ENCODE data around the gene LARGE1.
"Not testable (repeated sequence)": the region's sequence is repeated elsewhere in the genome, so short reads cannot be mapped to it uniquely, and the experiment has no call there.

LARGE1 gene

DNA sequence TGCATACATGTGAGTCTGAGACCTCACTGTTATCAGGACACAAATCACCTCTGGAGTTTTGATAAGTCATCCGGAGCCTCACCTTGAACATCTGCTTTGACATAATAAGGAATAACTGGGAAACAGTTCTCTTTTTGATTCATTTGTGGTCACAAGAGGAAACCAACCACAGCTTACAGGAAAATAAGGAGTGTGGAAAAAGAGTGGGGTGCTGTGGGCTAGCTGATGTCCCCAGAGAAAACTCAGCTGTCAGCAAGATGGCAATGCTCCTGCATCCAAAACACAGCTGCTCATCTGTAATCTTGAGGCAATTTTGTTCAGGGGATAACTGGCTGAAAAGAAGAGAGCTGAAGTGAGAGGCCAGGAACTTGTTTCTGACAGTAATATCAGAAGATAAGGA, 445.7 kb downstream of the LARGE1 start:
- DNase-seq (ENCODE audit: low read depth), result no peak

DNA sequence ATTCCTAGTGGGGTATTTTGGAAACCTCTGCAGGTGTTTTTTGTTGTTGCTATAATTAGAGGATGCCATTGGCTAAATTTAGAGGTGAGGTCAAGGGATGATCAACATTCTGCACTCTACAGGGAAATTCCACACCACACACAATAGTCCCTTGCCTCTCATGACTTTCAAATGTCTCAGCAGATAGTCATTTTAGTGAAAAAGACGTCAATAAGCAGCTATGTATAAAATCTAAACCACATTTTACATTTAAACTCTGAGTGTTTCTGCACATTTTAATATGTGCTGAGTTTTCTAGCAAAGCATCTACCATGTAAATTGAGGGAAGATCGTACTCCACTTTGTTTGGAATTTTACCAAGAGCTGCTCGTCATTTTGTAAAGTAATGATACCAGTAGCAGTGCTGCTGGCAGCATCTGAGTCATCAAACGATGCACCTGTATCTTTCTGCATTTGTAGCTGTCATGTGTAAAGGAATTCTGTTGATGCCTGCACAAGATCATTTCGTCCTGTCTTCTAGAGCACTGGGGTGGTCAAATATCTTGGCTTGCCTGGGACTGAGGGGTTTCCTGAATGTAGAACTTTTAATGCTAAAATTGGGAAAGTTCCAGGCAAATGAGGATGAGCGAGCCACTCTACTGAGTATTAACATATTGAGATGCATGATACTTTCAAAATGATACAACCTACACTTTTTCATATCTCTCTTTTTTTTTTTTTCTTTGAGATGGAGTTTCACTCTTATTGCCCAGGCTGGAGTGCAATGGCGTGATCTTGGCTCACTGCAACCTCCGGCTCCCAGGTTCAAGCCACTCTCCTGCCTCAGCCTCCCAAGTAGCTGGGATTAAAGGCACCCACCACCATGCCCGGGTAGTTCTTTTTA, 447.6 kb downstream of the LARGE1 start:
- DNase-seq (ENCODE audit: low read depth), result no peak

DNA sequence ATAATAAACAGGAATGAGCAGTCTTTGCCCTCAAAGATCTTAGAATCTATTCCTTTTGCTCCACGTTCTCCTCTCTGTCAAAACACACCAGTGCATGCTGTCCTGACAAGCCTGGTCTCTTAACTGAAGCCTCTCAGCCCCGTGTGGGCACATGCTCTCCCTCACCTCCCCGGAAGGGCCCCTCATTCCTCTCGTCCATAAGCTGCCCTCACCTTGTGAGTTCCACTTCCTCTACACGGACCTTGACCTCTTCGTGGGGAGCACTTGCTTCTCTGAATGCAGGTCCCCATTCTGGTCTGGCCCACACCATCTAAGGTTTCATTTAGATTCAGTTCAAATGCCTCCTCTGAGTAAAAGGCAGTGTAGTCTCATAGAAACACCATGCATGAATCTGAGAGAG, 449.8 kb downstream of the LARGE1 start:
- DNase-seq (ENCODE audit: low read depth), result no peak

DNA sequence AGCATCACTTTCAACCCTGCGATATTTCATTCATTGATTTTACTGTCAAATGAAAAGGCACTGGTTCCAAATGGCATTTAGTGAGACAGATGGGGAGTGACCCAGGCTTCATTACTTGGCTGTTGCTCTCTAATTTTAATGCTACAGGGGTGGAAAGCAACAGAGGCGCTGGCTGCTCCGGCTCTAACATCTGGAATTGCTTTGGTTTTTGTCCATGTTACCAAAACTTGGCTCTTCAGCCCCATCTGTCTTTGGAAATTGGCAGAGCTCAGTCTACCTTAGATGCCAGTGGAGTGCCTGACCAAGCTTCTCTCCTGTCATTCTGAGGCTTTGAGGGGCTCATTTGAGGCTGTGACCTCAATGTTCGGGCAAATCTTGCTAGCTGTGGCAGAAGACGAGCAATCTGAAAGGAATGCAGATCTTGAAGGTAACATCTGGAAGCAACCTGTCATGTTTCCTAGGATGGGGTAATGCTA, 452.6 kb downstream of the LARGE1 start:
- no peak for DNase-seq (ENCODE audit: low read depth)

DNA sequence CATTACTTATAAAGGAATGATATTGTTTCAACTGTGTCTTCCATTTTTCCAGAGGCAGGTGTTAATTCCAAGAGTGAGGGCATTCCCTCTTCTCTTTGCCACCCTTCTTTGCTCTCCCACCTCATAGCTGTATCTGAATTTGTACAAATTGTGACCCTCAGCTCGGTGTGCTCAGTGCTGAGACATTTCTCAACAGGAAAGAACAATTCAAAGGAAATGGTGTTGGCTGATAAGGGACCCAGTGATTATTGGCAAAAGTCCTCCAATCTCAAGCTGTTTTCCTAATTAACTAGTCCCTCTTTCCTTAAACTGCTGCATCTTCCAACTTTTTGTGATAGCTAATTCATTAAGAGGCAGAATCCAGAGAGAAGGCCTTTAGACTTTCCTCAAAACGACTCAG, 453.2 kb downstream of the LARGE1 start:
- DNase-seq (ENCODE audit: low read depth), result no peak

DNA sequence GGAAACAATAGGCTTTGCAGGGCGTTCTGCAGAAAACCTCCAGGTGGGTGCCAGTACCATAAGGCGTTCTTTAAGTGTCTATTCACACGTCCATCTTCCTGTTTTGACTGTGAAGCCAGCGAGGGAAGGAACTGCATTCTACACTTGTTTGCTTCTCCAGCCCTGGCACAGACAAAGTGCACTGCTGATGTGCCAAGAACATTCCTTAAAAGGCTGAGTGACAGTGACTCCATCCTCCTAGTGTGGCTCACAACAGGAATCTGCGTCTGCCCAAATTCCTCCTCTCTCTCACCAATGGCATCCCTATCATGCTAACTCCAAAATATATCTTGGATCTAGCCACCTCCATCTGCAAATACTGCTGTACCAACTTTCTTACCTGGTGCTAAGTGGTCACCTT, 454.7 kb downstream of the LARGE1 start:
- no peak for DNase-seq (ENCODE audit: low read depth)

DNA sequence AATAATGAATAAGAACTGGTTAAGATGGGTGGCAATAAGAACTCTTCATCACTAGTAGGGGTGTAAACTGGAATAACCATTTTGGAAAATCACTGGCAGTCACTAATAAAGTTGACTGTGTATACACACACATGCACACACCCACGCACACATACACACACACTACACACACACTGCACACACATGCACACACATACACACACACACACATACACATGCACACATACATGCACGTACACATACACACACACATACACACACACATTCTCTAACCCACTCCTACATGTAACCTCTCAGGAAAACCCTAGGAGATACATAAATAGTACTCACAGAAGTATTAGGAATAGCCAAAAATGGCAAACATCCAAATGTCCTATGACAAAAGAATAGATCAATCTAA, 455.6 kb downstream of the LARGE1 start:
- DNase-seq (ENCODE audit: low read depth), result no peak

DNA sequence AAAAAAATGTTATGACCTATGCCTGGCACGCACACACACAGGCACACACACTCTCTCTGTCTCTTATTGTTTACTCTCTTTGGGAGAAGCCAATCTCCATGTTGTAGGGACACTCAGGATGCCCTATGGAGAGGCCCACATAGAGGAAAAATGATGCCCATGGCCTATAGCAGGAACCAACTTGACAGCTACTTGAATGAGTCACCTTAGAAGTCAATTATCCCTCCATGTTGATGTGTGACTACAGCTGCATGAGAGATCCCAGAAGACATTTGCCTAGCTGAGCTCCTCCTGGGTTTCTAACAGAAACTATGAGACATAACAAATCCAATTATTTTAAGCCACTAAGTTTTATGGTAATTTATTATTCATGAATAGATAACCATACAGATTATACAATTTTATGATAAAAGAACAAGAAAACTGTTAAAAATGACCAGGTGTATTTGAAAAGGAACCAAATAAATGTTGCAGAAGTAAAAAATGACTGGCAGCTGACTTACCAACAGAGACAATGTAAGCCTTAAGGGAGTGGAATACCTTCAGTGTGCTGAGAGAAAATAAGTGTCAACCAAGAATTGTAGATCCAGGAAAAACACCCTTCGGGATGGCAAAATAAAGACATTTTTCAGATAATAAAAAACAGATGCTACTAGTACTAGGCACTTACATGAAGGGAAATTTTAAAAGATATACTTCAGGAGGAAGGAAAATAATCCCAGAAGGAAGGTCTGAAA, 458.4 kb downstream of the LARGE1 start:
- no peak for DNase-seq (ENCODE audit: low read depth)

DNA sequence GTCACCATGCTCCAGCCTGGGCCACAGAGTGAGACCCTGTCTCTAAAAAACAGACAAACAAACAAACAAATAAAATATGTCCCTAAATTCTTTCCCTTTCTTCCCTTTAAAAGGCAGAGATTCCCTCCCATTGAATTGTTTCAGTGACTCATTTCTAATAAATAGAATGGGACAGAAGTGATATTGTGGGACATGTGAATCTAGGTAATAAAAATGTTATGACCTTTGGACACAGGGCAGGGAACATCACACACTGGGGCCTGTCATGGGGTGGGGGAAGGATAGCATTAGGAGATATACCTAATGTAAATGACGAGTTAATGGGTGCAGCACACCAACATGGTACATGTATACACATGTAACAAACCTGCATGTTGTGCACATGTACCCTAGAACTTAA, 459.0 kb downstream of the LARGE1 start:
- DNase-seq (ENCODE audit: low read depth), result not testable (repeated sequence)

DNA sequence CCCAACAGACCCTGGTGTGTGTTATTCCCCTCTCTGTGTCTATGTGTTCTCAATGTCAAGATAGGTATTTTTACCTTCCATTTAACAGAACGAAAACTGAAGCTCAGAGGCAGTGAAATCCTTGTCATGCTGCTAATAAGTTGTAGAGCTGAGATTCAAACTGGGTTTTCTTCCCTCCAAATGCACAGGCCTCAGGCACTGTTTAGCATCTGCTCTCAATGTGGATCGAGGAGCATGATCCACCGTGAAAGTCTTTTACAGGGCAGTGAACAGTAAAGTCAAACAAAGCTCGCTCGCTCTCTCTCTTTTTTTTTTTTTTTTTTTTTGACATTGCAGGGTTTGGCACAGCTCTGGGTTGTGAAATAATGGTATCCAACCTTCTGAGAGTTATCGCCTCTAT, 461.1 kb downstream of the LARGE1 start:
- DNase-seq (ENCODE audit: low read depth), result no peak

DNA sequence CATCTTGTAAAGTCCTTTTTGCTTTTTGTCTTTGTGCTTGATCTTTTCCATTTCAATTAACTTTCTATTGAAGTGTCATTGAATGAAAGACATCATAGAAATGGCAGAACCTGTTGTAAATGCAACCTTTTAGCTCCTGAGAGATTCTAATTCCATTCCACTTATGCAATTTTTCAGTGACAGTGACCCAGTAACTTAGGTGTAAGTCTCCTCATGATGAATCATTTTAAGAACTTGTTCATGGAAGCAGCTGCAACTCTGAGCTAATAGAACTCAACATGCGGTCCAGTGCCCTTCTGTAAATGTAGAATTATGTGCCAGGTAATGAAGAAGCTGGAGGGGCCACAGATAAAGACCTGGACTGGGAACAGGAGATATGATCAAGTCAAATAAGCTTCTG, 463.8 kb downstream of the LARGE1 start:
- no peak for DNase-seq (ENCODE audit: low read depth)

DNA sequence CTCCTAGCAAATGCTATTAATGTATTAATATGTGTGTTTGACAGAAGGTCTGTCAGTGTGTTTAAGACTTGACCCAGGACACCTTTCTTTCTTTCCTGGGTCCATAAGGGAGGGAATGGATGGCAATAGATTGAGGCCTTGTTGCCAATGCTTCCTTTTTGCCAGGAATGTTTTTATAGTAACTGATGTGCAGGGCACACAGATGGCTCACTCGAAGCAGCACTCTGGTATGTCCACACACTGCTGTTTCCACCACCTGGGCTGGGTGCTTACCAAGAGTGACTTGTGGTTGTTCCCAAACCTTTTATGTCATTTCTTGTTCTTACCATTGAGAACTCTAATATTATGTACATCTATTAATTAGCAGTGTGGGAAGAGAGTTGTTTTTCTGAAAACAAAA, 465.2 kb downstream of the LARGE1 start:
- no peak for DNase-seq (ENCODE audit: low read depth)

DNA sequence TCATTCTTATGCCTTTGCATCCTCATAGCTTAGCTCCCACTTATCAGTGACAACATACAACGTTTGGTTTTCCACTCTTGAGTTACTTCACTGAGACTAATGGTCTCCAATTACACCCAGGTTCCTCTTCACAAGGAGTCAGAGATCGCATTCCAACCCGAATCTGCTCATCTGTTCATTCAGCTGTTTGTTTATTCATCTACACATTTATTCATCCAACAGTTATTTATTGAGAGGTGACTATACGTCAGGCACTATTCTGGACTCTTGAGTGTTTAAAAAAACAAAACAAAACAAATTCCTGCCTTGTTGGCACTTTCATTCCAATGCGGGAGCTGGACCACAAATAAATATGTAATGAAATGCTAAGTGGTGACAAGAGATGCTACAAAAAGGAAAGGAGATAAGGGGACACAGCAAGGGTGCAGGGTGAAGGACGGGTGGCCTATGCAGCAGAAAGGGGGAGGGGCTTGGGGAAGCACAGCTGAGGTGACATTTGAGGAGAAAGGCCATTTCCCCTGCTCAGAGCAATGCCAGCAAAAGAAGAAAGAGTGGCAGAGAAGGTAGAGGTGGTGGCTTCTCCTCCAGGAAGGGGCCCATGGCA, 468.3 kb downstream of the LARGE1 start:
- DNase-seq (ENCODE audit: low read depth), result no peak

DNA sequence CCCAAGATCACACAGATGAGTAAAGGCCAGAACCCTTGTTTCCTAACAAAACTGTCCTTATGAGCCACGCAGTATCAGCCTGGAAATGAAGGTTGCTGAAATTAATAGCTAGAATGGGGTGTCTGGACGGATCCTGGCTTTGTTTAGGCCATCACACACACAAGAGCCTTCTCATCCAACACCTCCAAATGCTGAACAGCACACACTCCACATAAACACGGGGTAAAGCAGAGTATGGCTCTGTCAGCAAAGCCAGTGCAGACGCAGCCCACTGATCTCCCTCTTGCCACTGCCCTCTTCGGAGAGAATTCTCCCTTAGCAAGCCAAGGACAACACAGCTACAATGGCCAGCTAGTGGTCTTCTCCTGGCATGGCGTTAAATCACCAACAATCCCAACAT, 469.5 kb downstream of the LARGE1 start:
- no peak for DNase-seq (ENCODE audit: low read depth)

DNA sequence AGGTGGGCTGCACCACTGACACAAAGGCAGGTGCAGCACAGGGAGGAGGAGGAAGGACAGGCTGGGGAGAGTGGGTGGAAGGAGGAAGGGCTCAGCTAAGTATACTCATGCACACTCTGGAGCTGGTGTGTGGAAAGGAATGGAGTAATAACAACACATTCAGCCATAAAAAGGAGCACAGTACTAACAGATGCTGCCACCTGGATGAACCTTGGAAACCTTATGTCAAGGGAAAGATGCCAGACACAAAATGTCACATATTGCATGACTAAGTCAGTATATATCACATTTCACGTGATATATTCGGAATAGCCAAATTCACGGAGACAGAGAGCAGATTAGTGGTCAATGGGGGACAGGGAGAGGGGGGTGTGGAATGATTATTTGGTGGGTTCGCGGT, 472.5 kb downstream of the LARGE1 start:
- no peak for DNase-seq (ENCODE audit: low read depth)

DNA sequence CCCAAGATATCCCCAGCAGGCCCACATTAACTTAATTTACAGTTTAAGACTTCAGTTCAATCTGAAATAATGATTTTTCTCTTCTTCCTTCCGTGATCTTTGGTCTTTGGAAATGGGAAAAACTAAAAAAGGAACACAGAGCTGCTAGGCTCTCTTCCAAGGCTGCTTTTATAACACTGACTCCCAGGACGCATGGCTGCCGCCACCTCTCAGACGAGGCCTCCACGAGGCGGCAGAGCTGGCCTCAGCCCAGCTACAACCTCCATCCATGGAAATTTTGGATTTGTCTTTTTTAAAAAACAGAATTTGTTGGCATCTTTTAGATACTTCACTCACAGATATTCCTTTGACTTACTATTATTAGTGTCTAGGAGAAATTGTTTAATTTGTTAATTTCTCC, 476.6 kb downstream of the LARGE1 start:
- DNase-seq (ENCODE audit: low read depth), result no peak

DNA sequence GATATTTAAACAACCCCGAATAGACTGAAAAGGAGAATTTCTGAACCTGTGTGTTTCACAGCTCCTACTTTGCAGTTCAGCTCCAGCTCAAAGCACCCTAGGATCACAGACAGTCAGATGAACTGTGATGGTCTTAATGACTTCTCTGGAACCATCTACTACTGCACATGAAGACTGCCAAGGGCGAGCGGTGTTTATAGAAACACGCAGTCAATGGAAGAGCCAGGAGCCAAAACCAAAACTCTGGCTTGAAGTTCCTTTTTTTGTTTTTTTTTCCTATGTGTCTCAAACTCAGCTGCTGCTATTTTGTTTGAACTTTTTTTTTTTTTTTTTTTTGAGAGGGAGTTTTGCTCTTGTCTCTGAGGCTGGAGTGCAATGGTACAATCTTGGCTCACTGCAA, 479.5 kb downstream of the LARGE1 start:
- no peak for DNase-seq (ENCODE audit: low read depth)

DNA sequence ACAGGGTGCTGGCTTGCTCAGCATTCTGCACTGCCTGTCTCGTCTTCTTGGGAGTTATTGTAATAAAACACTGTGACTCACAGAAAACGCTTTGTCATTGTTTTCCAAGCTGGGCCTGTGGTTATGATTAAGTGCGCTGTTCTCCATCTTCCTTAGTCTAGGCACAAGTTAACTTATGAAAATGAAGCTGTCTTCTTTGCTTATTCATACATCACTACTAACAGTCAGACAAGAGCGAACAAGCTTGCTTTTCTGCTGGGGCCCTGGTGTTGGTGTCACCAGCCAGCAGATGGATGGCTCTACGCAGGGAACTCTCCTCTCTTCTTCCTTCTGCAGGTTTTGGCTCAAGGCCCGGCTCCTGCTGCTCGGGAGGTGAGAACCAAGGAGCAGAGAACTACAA, 482.0 kb downstream of the LARGE1 start:
- DNase-seq (ENCODE audit: low read depth), result no peak

DNA sequence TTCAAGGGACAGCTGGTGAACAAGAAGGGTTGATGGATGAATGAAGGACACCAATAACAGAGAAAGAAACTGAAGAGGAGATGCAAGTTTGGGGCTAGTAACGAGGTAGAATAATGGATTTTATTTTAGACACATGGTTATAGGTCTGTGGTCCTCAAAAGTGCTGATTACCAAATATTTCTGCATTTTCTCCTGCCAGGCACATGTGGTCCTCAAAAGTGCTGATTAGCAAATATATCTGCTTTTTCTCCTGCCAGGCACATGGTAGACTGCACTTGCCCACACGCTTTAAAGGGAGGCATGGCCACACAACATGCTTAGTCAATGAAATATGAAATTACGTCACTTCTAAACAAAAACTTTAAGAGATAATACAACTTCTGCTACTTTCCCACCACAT, 489.0 kb downstream of the LARGE1 start:
- DNase-seq (ENCODE audit: low read depth), result no peak

DNA sequence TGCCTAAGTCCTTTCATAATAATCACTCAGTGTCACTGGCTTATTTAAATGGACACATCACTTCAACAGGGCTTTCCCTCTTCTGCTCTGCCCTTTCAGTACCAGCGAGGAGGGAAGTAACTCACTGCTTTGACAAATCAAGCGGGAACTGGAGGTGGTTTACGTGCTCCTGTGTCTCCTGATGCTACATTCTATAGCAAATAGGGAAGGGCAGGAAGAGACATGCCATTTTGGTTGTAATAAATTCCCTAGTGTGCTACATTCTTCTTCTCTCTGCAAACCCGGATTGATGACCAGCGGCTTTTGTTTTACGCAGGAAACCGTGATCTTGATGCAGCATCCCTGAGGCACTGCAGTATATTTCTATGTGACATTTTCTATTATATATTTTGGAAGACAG, 491.0 kb downstream of the LARGE1 start:
- DNase-seq (ENCODE audit: low read depth), result no peak

DNA sequence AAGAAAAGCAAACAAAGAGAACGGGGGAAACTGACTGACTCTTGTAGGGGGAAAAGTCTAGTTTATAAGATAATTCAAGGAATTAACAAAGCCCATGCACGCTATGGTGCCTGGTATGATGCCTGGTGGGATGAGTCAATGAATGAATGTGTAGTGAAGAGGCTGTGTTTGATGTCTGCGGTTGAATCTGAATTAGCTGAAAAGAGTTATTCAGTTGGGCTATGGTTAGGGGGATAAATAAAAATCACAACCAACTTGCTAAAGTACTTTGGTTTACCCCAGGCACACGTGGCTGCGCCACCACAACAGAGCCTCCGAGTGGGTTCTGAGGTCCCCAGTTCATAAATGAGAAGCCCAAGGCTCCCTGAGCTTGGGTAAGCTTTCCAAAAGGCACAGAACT, 492.8 kb downstream of the LARGE1 start:
- DNase-seq (ENCODE audit: low read depth), result no peak

DNA sequence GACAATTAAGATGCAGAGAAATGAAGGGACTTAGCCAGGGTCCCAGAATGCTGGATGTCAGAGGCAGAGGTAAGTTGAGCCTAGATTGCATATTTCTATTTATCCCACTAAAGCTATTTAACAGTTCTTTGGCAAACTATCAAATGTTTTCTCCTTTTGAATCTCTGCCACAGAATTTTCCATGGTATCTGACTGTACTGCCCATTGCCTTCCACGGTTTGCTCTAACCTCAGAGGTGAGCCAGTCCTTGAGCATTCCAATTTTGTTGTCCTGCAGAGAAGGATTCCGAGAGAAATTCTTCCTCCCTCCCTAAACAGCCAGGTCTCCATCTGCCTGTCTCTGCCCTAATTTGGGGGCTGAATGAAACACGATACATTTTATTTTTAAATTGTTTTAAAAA, 493.8 kb downstream of the LARGE1 start:
- no peak for DNase-seq (ENCODE audit: low read depth)

DNA sequence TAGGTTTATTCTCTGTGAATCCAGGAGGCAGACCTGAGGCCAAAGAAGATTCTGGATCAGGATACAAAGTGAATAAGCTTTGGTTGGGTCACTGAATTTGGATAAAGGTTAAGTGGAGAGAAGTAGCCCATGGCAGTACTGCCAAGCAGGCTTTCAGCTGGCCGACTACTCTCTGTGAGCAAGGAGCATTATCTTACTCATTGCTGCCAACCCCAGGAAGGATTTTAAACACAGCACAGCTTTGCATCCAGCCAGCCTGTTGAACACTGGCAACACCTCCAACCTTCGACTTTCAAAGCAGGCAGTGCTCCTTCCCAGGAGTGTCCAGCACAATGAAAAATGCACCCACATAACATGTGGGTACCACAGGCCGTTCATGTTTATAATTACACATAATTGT, 498.4 kb downstream of the LARGE1 start:
- DNase-seq (ENCODE audit: low read depth), result no peak
